ENCODE measurements around the gene NDUFA7.
"Not testable (repeated sequence)": the region's sequence is repeated elsewhere in the genome, so short reads cannot be mapped to it uniquely, and the experiment has no call there.

NDUFA7 gene

DNA sequence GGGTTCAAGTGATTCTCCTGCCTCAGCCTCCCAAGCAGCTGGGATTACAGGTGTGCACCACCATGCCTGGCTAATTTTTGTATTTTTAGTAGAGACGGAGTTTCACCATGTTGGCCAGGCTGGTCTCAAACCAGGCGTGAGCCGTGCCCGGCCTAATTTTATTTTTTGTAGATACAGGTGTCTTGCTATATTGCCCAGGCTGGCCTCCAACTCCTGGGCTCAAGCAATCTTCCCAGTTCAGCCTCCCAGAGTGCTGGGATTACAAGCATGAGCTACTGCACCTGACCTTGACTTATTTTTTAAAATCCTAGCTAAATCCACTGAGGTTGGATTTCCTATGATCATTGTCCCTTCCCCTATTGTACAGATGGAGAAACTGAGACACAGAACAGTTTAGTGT, 20.3 kb upstream of the NDUFA7 start:
- DNase-seq (ENCODE audit: low read depth): not testable (repeated sequence)

DNA sequence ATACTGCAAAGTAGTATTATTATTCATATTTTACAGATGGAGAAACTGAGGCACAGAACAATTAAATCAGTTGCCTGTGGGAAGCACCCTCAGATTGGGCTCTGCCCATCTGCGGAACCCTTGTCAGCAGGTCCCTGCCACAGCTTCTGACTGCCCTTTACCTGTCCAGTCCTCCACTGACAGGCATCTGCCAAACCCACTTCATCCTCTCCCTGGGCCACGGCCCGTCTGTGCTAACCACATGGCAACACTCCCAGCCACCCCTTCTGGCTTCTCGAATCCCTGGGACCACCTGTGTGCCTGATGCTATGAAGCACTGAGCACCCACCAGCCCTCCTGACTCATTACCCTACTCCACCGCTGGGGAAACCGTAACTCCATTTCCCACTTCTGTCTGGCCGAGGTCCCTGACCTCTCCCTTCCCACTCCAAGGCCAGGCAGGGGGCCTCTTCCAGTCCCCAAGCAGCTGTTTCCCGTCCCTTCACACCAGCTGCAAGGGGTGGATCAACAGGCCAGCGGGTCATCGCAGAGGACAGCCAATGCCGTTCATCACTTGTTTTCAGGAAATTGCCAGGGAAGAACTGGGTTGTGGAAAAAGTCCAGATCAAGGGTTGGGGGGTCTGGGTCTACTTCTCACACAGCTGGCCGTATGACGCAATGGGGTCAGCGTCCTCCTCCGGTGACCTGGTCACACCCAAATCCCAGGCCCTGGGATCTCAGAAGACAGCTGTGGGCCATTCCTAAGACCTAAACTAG, 19.3 kb upstream of the NDUFA7 start:
- no peak for DNase-seq (ENCODE audit: low read depth)

- no peak for DNase-seq (ENCODE audit: low read depth)
Observed at GRCh38 chr19:8338835-8339234, 17.7 kb upstream of the NDUFA7 start.

DNA sequence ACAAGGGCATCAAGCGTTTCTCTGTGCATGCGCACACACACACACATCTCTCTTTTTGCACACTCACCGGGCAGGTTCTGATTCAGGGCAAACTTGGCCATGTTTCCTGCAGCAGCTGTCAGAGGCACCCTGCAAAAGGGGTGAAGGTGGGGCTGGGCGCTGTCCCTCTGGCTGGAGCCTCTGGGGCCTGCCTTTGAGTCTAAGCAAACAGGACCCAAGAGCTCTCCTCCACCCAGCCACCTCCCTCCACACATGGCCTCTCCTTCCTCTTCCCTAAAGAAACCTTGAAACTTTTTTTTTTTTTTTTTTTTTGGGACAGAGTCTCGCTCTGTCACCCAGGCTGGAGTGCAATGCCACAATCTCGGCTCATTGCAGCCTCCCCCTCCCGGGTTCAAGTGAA, 16.6 kb upstream of the NDUFA7 start:
- no peak for DNase-seq (ENCODE audit: low read depth)

- DNase-seq (ENCODE audit: low read depth): no peak
Observed at GRCh38 chr19:8336660-8337059, 15.5 kb upstream of the NDUFA7 start.

DNA sequence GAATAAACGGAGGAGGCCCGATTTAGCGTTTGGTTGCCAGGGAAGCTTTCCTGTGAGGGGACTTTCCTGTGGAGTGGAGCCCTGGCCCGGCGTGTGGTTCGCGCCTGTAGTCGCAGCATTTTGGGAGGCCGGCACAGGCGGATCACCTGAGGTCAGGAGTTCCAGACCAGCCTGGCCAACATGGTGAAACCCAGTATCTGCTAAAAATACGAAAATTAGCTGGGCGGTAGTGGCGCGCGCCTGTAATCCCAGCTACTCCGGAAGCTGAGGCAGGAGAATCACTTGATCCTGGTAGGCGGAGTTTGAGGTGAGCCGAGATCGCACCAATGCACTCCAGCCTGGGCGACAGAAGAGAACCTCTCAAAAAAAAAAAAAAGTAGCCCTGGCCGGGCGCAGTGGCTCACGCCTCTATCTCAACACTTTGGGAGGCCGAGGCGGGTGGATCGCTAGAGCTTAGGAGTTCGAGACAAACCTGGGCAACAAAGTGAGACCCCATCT, 14.9 kb upstream of the NDUFA7 start:
- no peak for DNase-seq (ENCODE audit: low read depth)

- no peak for DNase-seq (ENCODE audit: low read depth)
Observed at GRCh38 chr19:8335343-8336071, 14.3 kb upstream of the NDUFA7 start.

DNA sequence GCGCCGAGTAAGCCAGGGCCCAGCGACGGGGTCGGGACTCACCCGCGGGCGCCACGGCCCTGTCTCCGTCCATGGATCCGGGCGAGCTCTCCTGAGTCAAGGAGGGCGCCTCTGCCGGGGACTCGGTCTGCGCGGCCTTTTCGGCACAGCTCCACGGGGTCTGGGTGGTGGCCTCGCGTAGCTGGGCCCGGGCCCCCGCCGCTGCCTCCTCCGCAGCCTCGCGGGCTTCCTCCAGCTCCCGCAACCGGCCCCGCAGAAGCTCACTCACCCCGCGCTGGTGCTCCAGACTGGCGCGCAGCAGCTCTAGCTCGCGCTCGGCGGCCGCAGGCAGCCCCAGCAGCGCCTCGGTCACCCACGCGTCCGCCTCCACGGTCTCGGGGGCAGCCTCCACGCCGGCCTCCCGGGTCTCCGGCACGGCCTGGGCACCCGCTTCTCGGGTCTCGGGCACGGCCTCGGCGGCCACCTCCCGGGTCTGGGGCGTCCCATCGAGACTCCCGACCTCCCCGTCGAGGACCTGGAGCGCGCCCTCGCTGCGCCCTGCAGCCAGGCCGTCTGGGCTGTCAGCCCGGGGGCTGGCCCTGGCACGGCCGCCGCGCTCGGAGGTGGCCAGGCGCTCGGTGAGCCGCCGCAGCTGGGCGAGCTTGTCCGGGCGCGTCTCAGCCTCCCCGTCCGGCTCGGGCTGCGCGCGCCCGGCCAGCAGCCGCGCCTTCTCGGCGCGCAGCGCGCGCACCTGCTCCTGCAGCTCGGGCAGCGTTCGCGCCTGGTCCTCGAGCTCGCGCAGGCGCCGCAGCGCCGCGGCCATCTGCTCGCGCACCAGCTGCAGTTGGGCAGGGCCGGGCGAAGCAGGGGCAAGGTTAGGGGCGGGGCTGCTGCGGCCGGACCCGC, 13.5 kb upstream of the NDUFA7 start:
- DNase-seq (ENCODE audit: low read depth): no peak

DNA sequence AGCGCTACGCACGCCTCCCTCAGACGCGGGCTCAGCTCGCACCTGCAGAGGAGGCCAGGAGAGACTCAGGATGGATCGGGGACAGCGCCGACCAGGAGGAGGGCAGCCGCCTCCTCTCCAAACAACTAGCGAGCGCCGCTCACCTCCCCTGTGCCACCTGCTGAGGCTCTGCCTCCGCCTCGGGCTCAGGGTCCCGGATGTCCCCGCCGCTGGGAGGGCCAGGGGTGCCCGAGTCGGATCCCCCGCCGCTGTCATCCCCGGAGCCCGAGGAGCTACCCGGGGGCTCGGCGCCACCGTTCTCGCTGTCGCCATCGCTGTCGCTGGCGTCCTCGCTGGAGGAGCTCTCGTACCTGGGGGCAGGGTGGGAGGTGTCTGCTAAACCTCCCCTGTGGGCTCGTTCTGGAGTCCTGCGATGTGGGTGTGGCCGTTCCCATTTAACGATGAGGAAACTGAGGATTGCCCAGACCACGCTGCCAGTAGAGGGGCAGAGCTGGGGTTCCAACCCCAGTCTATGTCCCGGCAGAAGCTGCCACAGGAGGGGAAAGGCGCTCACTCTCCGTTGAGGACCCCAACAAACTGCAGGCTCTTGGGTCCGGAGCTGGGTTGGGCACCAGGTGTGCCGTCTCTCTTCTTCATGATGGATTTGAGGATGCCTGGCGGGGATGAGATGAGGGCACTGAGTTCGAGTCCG, 12.7 kb upstream of the NDUFA7 start:
- DNase-seq (ENCODE audit: low read depth): no peak

DNA sequence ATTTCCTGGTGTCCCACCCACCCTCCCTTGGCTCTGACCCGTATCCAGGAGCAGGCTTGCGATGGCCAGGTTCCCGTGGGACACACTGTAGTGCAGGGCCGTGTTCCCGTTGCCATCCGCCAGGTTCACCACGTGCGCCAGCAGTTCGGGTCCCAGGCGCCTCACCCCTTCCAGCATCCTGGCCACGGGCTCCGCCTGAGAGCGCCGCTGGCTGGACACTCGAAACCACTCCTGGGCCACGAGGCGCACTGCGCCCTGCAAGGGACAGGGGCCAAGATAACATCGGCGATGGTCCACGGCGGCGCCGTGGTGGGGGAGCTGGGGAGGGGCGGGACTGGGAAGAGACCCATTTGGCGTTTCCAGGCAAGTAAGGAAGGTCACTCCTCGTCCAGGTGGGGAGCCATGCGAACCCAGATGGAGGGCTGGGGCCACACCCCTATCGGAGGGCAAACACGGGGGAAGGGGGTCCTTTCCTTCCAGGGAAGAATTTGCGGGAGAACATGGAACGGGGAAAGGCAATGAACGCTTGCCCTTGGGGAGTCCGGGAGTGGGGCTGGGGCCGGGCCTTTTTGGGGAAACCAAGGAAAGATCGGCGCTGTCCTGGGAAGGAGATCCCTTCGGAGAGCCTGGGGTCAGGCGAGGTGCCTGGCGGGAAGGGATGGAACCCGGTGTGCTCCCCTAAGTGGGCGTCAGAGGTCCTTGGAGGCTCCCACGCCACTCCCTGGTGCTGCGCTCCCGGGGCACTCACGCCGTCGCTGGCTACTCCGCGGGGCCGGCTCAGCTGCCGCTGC, 12.0 kb upstream of the NDUFA7 start:
- DNase-seq (ENCODE audit: low read depth): no peak

GRCh38 chr19:8331263-8331845, 10.2 kb upstream of the NDUFA7 start:
- DNase-seq (ENCODE audit: low read depth): no peak

- no peak for DNase-seq (ENCODE audit: low read depth)
Observed at GRCh38 chr19:8329996-8330395, 8.8 kb upstream of the NDUFA7 start.

- no peak for DNase-seq (ENCODE audit: low read depth)
Observed at GRCh38 chr19:8325454-8325853, 4.3 kb upstream of the NDUFA7 start.

GRCh38 chr19:8324186-8325050, 3.2 kb upstream of the NDUFA7 start:
- DNase-seq (ENCODE audit: low read depth): no peak

DNA sequence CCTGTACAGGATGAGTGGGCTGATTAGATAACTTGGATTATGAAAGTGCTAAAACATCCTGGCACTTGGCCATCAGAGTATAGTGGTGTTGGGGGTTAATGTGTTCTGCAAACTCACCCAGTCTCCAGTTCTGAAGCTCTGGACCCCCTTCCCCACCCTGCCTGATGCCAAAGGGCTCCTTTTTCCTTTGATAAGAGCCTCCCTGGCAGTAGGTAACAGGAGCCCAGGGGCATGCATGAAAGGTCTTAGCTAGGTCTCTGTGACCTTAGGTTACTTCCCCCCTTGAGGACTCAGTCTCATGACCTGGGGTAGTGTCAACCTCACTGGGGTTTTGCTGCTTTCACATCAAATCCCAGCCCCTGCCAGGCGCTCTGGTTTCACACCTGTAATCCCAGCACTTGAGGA, 2.6 kb upstream of the NDUFA7 start:
- no peak for DNase-seq (ENCODE audit: low read depth)

DNA sequence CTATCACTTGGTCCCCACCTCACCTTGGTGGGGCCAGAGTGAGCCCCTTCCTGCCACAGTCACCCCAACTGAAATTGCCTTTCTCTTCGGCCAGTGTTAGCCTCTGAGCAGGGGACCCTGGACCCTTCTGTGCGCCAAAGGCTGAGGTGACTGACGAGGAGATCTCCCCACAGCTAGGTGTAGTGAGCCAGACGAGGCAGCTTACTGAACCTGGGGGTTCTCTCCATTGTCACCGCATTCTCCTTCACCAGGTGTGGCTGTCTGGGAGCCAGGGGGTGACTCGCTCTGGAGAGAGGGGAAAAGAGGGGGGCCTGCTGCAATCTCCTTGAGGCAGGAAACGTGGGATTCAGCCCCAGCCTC, 1.4 kb upstream of the NDUFA7 start:
- DNase-seq (ENCODE audit: low read depth): no peak

DNA sequence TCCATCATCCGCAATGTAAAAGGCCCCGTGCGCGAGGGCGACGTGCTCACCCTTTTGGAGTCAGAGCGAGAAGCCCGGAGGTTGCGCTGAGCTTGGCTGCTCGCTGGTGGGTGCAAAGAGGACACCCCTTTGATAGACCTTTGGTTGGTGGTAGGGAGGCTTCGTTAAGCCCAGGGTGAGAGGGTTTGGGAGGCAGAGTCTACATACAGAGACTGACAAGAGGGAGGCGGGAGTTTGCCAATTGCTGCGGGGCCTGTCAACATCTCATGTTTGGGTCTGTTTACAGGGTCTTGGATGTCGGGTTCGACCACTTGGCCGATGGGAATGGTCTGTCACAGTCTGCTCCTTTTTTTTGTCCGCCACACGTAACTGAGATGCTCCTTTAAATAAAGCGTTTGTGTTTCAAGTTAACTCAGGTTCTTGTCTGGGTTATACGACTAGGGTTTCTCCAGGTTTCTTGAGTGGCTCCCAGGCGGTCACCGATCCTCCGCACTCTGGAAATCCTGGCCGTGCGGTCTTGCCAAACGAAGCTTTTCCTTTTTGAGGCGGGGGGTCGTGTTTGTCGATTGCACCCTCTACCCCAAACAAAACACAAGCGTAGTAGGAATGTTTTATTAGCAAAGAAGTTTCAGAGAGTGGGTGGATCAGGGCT, 937 bp upstream of the NDUFA7 start:
- DNase-seq (ENCODE audit: low read depth): no peak

- no peak for DNase-seq (ENCODE audit: low read depth)
Observed at GRCh38 chr19:8320564-8321066, 560 bp downstream of the NDUFA7 start.

Data from activated T-cell treated with anti-CD3 and anti-CD28 coated beads for 1 hour (primary cell).